Kidney capillary endothelial cell (primary cell): ENCODE results near the gene NDUFAF7.
"Not testable (repeated sequence)": the region's sequence is repeated elsewhere in the genome, so short reads cannot be mapped to it uniquely, and the experiment has no call there.

Experiments
- DNase-seq: peaks from one replicate; pipeline ENCODE4 v3.0.0-alpha.2; 2018; ENCODE audit warnings: low spot score

Gene NDUFAF7

GRCh38 chr2:37283207-37283606 lies 51.7 kb downstream of the NDUFAF7 start:
- peak; percentile 19 for DNase-seq

DNA sequence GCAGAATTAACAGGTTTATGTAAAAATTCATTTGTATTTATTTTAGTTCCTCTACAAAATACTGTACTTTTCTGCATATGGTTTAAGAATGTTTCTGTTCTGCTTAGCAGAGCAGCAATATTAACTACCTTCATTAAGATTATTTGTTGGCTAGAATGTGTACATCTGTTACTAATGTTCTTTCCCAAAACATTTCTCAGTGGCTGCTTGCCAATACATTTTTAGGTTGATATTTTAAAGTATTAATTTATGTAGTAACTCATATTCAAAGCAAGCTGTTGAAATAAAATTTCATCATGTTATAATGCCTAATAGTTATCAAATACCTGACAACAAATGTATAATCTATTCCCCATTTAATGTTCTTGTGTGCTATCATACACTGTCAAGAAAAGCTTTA lies 52.9 kb downstream of the NDUFAF7 start:
- no peak for DNase-seq

DNA sequence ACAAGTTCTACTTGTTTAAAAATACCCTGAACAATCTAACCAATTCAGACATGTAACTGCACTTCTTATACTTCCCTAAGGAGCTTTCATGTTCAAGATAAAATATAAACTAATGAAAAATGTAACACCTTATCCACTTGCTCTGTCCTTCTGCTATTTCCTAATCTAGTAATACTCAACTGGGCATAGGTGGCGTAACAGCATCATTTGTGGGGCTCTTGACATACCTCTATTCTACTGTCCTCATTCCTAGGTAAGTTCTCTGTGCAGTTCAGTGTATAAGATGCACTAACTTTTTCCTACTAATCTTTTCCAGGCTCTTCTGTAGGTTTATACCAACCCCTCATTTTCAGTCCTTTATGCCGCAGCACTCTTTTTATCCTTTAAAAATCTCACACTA lies 56.5 kb downstream of the NDUFAF7 start:
- no peak for DNase-seq

DNA sequence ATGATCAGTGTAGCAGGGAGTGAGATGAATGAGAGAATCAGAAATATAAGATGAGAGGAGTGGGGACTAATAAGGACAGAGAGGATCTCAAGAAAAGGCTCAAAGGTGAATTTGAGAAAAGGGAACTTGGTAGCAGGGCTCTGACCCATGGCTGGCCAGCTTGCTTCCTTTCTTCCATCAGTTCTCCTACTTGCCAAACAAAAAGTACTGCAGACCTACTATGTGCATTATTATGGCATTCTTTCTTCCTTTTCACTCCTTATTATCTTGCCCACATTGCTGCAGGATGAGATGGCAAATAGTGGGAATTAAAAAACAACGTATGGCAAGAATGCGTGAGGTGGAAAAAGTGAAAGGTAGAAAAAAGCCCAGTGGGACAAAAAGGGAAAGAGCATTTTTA lies 60.2 kb downstream of the NDUFAF7 start:
- no peak for DNase-seq

DNA sequence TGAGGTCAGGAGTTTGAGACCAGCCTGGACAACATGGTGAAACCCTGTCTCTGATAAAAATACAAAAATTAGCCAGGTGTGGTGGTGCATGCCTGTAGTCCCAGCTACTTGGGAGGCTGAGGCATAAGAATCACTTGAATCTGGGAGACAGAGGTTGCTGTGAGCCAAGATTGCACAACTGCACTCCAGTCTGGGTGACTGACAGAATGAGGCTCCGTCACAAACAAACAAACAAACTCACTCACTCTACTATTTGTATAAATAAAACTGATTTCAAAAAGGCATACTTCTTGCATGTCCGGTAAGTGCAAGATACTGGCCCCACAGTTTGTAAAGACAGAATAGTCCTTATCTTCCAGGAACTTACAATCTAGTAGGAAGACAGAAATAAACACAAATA lies 63.4 kb downstream of the NDUFAF7 start:
- DNase-seq, result not testable (repeated sequence)

- DNase-seq, result no peak
These were observed 64.1 kb downstream of the NDUFAF7 start for GRCh38 chr2:37295469-37296073.

- no peak for DNase-seq
These were observed 66.2 kb downstream of the NDUFAF7 start for GRCh38 chr2:37297632-37298031.
